ENCODE data around the gene TPSB2. TPM values are rescaled to one million over a fixed set of nuclear protein-coding genes. Genes with fewer than 3 reads are reported as not detected.

The TPSB2 gene
- total RNA-seq, 1 donor from 2014 or later: not detected

DNA sequence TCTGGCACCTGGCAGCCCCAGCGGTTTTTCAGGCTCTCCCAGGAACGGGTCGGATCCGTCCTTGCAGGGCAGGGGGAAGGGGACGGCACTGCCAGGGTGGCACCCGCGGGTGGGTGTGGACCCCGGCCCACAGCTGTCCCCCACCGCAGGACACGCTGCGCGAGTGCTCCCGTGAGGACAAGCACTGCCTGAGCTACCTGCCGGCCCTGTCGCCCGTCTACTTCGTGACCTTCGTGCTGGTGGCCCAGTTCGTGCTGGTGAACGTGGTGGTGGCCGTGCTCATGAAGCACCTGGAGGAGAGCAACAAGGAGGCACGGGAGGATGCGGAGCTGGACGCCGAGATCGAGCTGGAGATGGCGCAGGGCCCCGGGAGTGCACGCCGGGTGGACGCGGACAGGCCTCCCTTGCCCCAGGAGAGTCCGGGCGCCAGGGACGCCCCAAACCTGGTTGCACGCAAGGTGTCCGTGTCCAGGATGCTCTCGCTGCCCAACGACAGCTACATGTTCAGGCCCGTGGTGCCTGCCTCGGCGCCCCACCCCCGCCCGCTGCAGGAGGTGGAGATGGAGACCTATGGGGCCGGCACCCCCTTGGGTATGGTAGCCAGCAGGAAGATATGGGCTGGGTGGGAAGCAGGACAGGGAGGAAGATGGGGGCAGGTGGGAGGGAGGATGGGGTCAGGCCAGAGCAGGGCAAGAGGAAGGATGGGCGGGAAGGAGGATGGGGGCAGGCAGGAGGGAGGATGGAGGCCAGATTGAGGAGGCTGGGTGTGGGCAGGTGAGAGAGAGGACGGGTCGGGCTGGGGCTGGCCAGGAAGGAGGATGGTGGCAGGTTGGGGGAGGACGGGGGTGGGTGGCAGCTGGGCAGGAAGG, 11.7 kb downstream of the TPSB2 start:
- no peaks in the 10 kb centered on the region for H3K36me3 Mint-ChIP-seq (ENCODE audit: low read depth, unreplicated experiment)
- H3K4me1 Mint-ChIP-seq (ENCODE audit: unreplicated experiment): no peaks in the 10 kb centered on the region
- H3K9me3 Mint-ChIP-seq (ENCODE audit: unreplicated experiment): no peaks in the 10 kb centered on the region
- no peak overlapping the region for H3K27ac Mint-ChIP-seq (ENCODE audit: unreplicated experiment)
- TF ChIP-seq, protein P1, sequence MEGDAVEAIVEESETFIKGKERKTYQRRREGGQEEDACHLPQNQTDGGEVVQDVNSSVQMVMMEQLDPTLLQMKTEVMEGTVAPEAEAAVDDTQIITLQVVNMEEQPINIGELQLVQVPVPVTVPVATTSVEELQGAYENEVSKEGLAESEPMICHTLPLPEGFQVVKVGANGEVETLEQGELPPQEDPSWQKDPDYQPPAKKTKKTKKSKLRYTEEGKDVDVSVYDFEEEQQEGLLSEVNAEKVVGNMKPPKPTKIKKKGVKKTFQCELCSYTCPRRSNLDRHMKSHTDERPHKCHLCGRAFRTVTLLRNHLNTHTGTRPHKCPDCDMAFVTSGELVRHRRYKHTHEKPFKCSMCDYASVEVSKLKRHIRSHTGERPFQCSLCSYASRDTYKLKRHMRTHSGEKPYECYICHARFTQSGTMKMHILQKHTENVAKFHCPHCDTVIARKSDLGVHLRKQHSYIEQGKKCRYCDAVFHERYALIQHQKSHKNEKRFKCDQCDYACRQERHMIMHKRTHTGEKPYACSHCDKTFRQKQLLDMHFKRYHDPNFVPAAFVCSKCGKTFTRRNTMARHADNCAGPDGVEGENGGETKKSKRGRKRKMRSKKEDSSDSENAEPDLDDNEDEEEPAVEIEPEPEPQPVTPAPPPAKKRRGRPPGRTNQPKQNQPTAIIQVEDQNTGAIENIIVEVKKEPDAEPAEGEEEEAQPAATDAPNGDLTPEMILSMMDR (IDR thresholded peaks at IDR 0.05; ENCODE audit: unreplicated experiment): no peak
- no peaks in the 10 kb centered on the region for H3K27me3 Mint-ChIP-seq (ENCODE audit: unreplicated experiment)
- no peak overlapping the region for H3K4me3 Mint-ChIP-seq (ENCODE audit: unreplicated experiment)
- no peak for DNase-seq (ENCODE audit: low spot score)

DNA sequence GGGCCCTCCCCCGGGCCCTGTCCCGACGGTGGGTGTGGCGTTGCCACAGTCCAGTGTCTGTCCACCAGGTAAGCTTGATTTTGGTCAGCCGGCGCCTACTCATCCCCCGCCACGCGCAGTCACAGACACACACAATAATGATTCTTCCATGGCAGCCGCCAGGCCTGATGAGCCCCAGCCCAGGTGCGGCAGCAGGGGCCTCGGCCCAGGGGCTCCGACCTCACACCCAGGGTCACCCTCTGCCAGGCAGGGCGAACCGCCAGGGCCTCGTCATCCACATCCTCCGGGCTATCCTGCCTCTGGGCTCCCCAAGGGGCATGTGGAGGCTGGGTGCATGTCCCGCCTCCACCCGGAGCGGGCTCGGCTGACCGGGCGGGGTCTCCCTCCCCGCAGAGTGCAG, 12.5 kb downstream of the TPSB2 start:
- no peak for DNase-seq (ENCODE audit: low spot score)
- Mint-ChIP-seq H3K27ac (ENCODE audit: unreplicated experiment) (no peak overlapping the region), H3K27me3 (ENCODE audit: unreplicated experiment) (no peaks in the 10 kb centered on the region), H3K36me3 (ENCODE audit: low read depth, unreplicated experiment) (no peaks in the 10 kb centered on the region), H3K4me1 (ENCODE audit: unreplicated experiment) (no peaks in the 10 kb centered on the region), H3K9me3 (ENCODE audit: unreplicated experiment) (no peaks in the 10 kb centered on the region), H3K4me3 (ENCODE audit: unreplicated experiment) (no peak overlapping the region)
- TF ChIP-seq, protein P1 (IDR thresholded peaks at IDR 0.05; ENCODE audit: unreplicated experiment): no peak

DNA sequence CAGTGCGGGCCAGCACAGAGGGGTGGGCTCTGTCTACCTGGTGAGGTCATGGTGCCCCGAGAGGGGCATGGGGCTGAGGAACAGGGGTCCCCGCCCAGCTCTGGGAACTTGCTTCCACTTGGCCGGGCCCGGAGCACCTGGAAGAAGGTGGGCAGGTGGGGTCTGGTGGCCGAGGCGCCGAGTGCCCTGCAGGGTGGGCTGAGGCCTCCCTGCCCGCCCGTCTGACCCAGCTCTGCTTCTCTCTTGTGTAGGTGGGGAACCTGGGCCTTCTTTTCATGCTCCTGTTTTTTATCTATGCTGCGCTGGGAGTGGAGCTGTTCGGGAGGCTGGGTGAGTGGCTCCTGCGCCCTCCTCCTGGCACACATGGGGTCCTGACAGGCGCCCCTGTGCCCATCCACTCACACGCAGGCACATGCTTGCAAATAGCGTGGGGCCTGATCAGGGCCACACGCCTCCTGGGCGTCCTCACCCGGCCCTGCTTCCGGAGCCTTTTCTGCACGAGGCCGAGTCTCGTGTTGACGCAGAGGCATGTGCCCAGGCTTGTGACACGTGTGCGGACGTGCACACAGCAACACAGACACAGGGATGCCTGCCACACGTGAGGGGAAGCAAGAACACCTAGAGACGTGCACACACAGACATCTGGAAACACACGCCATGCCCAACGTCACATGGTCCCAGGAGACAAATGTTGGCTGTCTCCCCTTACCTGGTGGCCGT, 13.1 kb downstream of the TPSB2 start:
- DNase-seq (ENCODE audit: low spot score): no peak
- Mint-ChIP-seq H3K27ac (ENCODE audit: unreplicated experiment) (no peak overlapping the region), H3K27me3 (ENCODE audit: unreplicated experiment) (no peaks in the 10 kb centered on the region), H3K36me3 (ENCODE audit: low read depth, unreplicated experiment) (no peaks in the 10 kb centered on the region), H3K4me1 (ENCODE audit: unreplicated experiment) (no peaks in the 10 kb centered on the region), H3K9me3 (ENCODE audit: unreplicated experiment) (no peaks in the 10 kb centered on the region), H3K4me3 (ENCODE audit: unreplicated experiment) (no peak overlapping the region)
- TF ChIP-seq, protein P1 (IDR thresholded peaks at IDR 0.05; ENCODE audit: unreplicated experiment): no peak

DNA sequence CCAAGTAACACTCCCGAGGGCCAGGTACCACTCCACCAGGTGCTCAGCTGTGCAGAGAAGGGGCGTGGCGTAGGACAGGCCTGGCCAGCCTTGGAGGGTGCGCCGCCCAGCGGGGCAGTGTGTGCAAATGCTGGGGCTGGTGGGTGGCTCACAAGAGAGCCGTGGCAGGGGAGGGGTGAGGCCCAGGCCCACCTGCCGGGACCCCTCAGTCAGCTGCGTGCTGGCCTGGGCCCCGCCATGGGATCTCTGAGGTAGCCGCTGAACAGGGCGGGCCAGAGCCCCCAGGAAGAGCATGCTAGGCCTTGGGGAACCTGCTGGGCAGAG, 13.7 kb downstream of the TPSB2 start:
- TF ChIP-seq, protein P1 (IDR thresholded peaks at IDR 0.05; ENCODE audit: unreplicated experiment): no peak
- no peak overlapping the region for H3K4me3 Mint-ChIP-seq (ENCODE audit: unreplicated experiment)

More for the DNA sequence above, 13.7 kb downstream of the TPSB2 start:
- no peaks in the 10 kb centered on the region for H3K4me1 Mint-ChIP-seq (ENCODE audit: unreplicated experiment)
- H3K9me3 Mint-ChIP-seq (ENCODE audit: unreplicated experiment): no peaks in the 10 kb centered on the region
- H3K36me3 Mint-ChIP-seq (ENCODE audit: low read depth, unreplicated experiment): no peaks in the 10 kb centered on the region
- no peaks in the 10 kb centered on the region for H3K27me3 Mint-ChIP-seq (ENCODE audit: unreplicated experiment)
- H3K27ac Mint-ChIP-seq (ENCODE audit: unreplicated experiment): no peak overlapping the region
- no peak for DNase-seq (ENCODE audit: low spot score)

Data from endothelial cell (in vitro differentiated cells).